ENCODE results near the gene ACY1. TPM values are rescaled to one million over a fixed set of nuclear protein-coding genes. Genes with fewer than 3 reads are reported as not detected.

Gene ACY1
- polyA plus RNA-seq, 1 of the 3 experiments (the other 2 are of a cell fraction), result 93.0 TPM

GRCh38 chr3:52007291-52007690, 24.0 kb downstream of the ACY1 start:
- TF ChIP-seq TEAD4 (IDR thresholded peaks at IDR 0.05; ENCODE audit: borderline replicate concordance, insufficient read depth), result no peak
- no peak for TF ChIP-seq RAD21 (IDR thresholded peaks at IDR 0.05; ENCODE audit: low read length)
- no peak for TF ChIP-seq YY1 (IDR thresholded peaks at IDR 0.05; ENCODE audit: low read depth)
- TF ChIP-seq TCF12 (IDR thresholded peaks at IDR 0.05), result no peak
- TF ChIP-seq GABPA (IDR thresholded peaks at IDR 0.05; ENCODE audit: low read depth), result no peak
- no peak for TF ChIP-seq SMC3 (IDR thresholded peaks at IDR 0.05; ENCODE audit: low read depth, low read length)
- no peak for TF ChIP-seq NRF1 (IDR thresholded peaks at IDR 0.05; ENCODE audit: low read depth, low read length)
- TF ChIP-seq GATA2 (CRISPR knock-in tag; IDR thresholded peaks at IDR 0.05), result no peak
- TF ChIP-seq USF2 (IDR thresholded peaks at IDR 0.05; ENCODE audit: borderline replicate concordance, low read depth, low read length), result no peak
- TF ChIP-seq PBX3 (IDR thresholded peaks at IDR 0.05), result no peak
- no peak for TF ChIP-seq TAF1 (IDR thresholded peaks at IDR 0.05; ENCODE audit: borderline replicate concordance, low read depth, low read length)
- no peak for TF ChIP-seq MEF2A (IDR thresholded peaks at IDR 0.05; ENCODE audit: borderline replicate concordance, low read depth)
- no peak for TF ChIP-seq ELF1 (IDR thresholded peaks at IDR 0.05)
- Histone ChIP-seq H3K9me3 (no peaks in the 10 kb centered on the region), H3K4me2 (no peak overlapping the region), H3F3A (replicated peaks; ENCODE audit: insufficient read depth) (no peaks in the 10 kb centered on the region), H4K20me1 (ENCODE audit: insufficient read depth) (no peaks in the 10 kb centered on the region), H3K9ac (no peak overlapping the region), H3K27me3 (ENCODE audit: insufficient read depth) (no peaks in the 10 kb centered on the region), H3K9me2 (no peaks in the 10 kb centered on the region), H3K4me3 (ENCODE audit: low read depth in 2 of 2, low read length in 1 of 2) (no peak overlapping the region), H3K4me1 (ENCODE audit: control insufficient read depth in 1 of 2, insufficient read depth in 2 of 2, low read depth in 1 of 2, low read length in 1 of 2) (peaks cover 20 to 56% of the 10 kb centered on the region in 2 experiments), H3K27ac (ENCODE audit: low read depth in 2 of 2, low read length in 1 of 2) (peak overlapping the region in 1 of 2 experiments; percentile 99; a peak in 2 of 4 replicates), H2AFZ (ENCODE audit: low read depth) (no peak overlapping the region), H3K36me3 (replicated peaks in 1 of 2; ENCODE audit: control insufficient read depth in 1 of 2, insufficient read depth in 2 of 2, low read length in 1 of 2) (no peaks in the 10 kb centered on the region), H3K79me2 (ENCODE audit: insufficient read depth) (no peaks in the 10 kb centered on the region)
- 78% methylated on average over 4 of the region's 4 CpGs for WGBS (ENCODE audit: low lambda C conversion rate)
- DNase-seq, result no peak
- POLR2A ChIA-PET, result interaction anchor here (0.7 to 6.0 kb wide), 4 partner anchors 20 to 39 kb away, joined by 3 to 144 read pairs (median 32); no protein-coding TSS in a partner anchor
- CTCF ChIA-PET, result interaction anchor here (0.6 to 24.7 kb wide), 6 partner anchors 10 to 189 kb away, joined by 3 to 983 read pairs (median 286); partner anchors contain the start of genes DUSP7 and POC1A

- CTCF ChIA-PET, result interaction anchor here (3.6 to 24.7 kb wide), 2 partner anchors 37 to 39 kb away, joined by 12 to 983 read pairs; partner anchors contain the start of genes ABHD14A, ABHD14B and DUSP7
- no peak for TF ChIP-seq JUND (IDR thresholded peaks at IDR 0.05)
- TF ChIP-seq FOXJ3 (CRISPR knock-in tag; IDR thresholded peaks at IDR 0.05), result no peak
- TF ChIP-seq PBX3 (IDR thresholded peaks at IDR 0.05), result no peak
- no peak for TF ChIP-seq RXRA (IDR thresholded peaks at IDR 0.05; ENCODE audit: borderline replicate concordance, low read depth)
- TF ChIP-seq FOSL2 (IDR thresholded peaks at IDR 0.05; ENCODE audit: borderline replicate concordance, low read depth), result no peak
- H3K79me2 ChIP-seq (ENCODE audit: insufficient read depth), result no peaks in the 10 kb centered on the region
- H3K9me3 ChIP-seq, result no peaks in the 10 kb centered on the region
- H3K4me2 ChIP-seq, result no peak overlapping the region
- no peak overlapping the region for H2AFZ ChIP-seq (ENCODE audit: low read depth)
- H3K9me2 ChIP-seq, result no peaks in the 10 kb centered on the region
- H3K9ac ChIP-seq, result no peak overlapping the region
- DNase-seq, result no peak
- no peaks in the 10 kb centered on the region for H3K36me3 ChIP-seq (replicated peaks in 1 of 2; ENCODE audit: control insufficient read depth in 1 of 2, insufficient read depth in 2 of 2, low read length in 1 of 2)
- H3F3A ChIP-seq (replicated peaks; ENCODE audit: insufficient read depth), result no peaks in the 10 kb centered on the region
- H3K27ac ChIP-seq (ENCODE audit: low read depth in 2 of 2, low read length in 1 of 2), result no peak overlapping the region; a peak in 1 of 4 replicates
- H4K20me1 ChIP-seq (ENCODE audit: insufficient read depth), result no peaks in the 10 kb centered on the region
- no peak overlapping the region for H3K4me3 ChIP-seq (ENCODE audit: low read depth in 2 of 2, low read length in 1 of 2)
- POLR2A ChIA-PET, result no interaction called here
- no peaks in the 10 kb centered on the region for H3K27me3 ChIP-seq (ENCODE audit: insufficient read depth)
- H3K4me1 ChIP-seq (ENCODE audit: control insufficient read depth in 1 of 2, insufficient read depth in 2 of 2, low read depth in 1 of 2, low read length in 1 of 2), result peaks cover 11 to 54% of the 10 kb centered on the region in 2 experiments; a peak in 3 of 4 replicates
Observed at GRCh38 chr3:52010431-52010830, 27.1 kb downstream of the ACY1 start.
